DMS79 (cell line): ENCODE results near the gene BICDL1.

Experiments
- DNase-seq: peaks from one replicate; lab custom pipeline; 2025; lab: John Stamatoyannopoulos, UW

BICDL1 gene

DNA sequence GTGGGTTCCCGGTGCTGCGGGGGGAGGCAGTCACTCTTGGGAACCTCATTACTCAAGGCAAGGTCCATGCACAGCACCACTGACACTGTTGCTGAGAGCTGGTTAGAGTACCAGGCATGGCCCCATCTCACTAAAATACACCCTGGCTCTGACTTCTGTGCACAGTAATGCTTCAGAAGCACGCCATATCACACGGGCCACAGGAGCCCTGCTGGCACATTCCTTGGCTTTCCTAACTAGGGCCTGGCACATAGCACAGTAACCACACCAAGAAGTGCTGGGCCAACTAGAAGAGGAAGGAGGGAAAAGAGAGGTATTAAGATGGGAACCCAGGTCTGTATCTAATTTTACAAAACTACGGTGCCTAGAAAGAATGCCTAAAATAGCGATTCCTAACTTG lies 141.0 kb downstream of the BICDL1 start:
- no peak for DNase-seq

DNA sequence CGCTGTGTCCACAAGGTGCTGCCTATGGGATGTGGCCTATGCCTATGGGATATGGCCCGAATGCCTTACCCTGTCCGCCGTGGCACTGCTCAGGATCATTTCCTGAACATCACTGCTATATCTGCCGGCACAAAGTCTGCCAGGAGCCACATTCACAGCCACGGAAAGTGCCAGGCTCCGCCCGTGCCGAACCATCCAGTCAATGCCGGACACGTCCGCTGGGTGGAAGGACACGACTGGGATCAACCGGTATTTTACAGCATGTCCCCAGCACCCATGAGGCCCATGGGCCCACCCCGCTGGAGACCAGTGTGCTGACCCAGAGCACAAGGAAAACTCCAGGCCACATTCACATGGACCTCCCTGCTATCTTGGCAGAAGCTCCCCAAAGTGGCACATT lies 142.1 kb downstream of the BICDL1 start:
- DNase-seq = no peak

DNA sequence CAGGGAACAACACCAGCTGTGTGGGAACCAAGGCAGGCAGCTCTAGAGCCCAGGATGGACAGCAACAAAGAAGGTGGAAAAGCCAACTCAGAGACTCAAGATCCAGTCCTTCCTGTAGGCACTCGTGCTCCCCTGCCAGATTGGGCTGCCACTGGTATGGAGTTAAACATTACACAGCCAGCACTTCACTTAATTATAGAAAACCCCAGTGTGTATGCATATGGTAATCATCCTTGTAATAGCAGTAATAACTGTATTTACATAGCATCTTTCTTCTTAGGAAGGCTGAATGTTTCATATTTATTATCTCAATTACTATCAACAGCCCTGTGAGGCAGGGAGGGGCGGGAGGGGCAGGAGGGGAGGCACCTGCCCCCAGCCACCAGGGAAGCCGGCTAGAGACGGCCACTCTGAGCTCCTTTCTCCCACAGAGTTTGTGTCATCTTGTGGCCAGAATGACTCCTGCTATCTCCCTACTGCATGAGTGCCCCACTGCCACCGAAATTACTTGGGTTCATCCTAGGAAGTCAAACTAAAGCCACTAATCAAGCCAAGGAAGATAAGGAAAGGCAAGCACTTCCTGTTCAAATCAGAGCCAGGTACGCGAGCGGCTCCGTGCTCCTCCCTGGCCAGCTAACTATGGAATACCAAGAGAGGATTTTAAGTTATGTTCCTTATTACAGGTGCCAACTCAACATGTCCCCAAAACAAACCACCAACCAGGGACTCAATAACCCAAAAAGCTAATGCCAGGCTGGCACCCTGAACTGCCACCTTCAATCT lies 143.2 kb downstream of the BICDL1 start:
- DNase-seq = no peak

DNA sequence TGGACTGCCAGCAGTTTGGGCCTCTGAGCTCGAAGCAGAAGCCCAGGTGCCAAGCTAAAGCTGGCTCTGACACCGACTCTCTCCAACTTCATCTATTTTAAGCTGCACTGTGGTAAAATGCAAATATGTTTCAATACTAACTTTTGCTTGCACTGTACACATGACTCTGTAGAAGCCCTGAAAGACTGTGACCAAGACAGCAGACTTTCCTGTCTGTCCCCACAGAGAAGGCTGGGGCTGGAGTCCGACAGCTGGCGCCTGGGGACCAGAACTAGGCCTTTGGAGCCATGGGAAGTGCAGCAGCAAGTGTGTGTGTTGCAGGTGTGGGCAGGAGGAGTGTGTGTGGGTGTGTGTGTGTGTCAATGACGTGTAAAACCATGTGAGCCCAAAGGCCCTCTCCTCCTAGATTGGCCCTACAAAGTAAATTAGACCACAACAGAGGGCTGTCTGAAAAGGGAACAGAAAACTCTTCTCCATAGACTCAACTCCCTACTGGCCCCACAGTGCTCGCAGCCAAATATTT lies 143.9 kb downstream of the BICDL1 start:
- DNase-seq = no peak

DNA sequence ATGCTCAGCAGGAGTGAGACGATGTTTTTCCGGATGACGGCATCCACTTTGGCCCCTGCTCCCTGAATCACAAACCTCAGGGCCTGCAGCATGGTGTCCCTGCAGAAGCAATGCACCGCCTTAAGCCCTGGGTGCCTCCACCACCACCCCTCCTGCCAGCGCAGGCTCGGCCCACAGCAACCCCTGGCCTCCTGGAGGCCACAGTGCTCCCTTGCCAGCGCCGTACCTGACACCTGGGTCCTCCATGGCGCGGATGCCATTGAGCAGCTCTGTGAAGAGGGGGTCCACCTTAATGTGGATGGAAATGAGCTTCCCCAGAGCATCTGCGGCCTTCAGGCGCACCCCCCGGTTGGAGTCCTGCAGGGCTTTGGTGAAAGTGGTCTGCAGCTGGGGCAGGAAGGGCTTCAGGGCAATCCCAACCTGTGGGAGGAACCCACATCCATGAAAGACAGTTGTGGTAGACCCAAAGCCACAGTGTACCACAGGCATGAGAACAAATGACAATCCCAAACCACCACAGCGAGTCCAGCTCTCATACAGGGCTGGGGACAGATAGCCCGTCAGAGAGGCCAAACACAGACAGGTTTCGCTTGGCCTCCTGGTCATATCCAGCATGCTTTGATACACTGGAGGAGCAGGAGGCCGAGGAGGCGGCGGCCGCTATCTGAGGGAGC lies 145.4 kb downstream of the BICDL1 start:
- DNase-seq = no peak

DNA sequence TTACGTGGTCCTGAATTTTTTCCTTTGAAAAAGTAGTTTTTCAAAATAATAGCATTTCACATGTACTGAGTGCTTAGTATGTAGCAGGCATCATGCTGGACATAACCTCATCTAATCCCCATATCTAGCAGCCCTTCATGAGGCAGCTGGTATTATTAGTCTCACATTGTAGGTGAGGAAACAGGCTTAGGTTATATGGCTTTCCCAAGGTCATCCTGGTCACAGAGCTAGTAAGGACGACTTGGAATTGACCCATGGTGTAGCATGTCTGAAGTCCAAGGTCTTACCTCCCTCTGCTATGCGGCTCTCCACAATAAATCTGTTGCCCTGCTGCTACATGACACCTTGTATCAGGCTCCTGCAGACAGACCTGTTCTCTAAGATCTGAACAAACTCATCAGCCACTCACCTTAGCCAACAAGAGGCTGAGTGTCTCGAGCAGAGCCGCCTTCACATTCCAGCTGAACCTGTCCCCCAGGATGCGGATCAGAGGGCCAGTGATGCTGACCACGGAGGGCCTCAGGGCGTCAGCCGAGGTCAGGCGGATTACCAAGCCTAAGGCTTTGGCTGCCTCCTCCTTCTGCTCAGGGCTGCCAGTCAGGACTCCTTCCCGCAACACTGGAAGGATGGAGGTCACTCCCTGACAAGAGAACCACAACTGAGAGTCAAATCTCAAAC lies 147.2 kb downstream of the BICDL1 start:
- DNase-seq = no peak

DNA sequence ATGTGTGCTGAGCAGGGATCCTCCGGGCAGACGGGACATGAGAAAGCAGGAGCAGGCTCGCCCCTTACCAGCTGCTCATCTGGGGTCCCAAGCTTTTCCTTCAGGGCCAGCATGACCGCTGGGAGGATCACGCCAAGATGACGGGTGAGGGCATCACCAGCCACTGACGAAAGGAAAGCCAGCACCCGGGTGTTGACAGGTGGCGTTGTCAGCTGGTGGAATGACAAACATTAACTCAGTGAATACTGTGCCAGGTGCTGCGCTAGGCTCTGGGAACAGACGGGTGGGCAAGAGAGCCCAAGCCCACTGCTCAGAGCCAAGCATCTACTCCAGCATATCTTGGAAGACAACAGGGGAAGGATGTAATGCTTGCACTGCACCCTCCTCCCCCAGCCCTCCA lies 148.8 kb downstream of the BICDL1 start:
- no peak for DNase-seq

DNA sequence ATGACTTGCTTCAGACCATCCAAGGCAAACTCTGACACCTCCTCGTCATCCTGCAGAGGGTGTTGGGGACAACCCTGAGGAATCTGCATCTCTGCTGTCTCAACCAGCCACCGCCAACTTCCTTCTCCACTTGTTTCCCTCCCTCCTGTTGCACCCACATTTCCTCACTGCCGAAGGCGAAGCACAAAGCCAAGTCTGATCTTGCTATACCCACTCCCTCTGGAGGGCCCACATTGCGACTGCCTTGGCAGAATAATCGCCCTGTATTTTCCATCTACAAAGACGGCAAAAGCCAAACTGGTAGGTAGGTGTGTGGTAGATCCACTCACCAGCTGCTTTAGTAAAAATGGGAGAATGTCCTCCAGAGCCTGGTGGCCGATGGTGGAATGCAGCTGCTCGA lies 149.3 kb downstream of the BICDL1 start:
- no peak for DNase-seq

DNA sequence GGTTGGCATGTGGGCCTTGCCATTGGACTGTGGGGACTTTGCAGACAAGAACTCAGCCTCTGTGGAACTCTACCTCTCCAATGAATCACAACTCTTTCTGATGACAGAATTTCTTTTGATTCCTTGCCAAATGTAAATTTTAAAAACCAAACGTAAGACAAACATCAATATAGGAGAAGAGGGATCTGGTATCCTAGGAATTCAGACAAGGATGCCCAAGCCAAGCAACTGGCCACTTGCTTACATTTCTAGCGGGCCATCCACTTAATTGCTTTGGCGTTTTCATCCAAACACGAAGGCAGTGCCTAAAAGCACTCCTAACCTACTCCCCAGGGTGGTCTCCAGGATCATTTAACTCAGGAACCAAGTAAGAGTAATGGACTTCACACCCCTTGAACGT lies 150.9 kb downstream of the BICDL1 start:
- DNase-seq = peak; percentile 49

DNA sequence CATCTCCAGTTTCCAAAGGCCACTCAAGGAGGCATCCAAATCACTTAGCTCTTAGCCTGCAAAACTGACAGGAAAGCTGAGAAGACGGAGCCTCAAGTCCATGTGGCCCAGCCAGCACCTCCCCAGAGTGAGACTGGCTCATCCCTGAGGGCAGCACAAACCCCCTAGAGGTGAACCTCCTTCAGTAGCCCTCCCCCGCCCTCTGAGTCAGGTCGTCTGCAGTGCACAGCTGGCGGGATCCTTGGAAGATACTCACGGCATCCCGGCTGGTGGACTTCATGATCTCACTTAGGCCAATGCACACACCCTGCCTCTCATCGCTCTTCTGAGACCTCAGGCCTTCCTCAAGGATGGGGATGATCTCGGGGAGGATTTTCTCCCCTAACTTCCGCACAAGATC lies 151.6 kb downstream of the BICDL1 start:
- DNase-seq = no peak

DNA sequence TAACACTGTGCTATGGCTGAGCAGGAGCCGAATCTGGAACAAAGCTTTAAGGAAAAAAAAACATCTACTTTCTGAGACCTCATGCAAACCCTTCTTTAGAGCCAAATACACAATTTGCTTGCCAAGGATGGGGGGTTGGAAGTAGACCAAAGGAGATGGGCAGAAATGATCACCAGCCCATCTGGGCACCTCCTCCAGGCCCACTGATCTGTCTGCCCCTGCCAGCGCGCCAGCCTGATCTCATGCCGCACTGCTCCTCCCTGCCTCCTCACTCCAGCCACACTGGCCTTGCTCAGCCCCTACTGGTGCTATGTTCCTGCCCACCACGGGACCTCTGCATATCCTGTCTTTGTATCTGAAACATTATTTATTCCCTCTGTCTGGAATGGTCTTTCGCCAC lies 152.3 kb downstream of the BICDL1 start:
- DNase-seq = no peak

DNA sequence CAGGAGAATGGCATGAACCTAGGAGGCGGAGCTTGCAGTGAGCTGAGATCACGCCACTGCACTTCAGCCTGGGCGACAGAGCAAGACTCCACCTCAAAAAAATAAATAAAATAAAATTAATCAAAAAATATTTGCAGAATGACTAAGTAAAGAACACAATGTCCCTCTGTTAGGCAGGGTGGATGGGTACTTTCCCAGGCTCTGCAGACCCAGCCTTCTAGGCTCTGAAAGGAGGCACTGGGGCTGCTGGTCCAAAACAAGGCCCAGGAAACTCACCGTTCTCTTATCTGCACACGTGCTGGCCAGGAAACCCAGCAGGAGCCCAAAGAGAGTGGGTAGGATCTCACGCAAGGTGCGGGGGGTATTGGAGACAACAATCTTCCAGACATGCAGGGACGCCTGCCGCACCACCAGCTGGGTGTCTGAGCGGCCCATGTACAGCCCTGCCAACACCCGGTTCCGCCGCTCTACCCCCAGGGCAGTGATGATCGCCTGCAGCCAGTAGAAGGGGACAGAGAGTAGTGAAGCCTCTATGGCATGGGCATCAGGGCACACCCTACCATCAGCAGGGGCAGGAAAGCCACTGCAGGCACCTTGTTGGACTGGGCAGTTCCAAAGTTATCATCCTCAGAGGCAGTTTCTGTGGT lies 153.3 kb downstream of the BICDL1 start:
- DNase-seq = no peak
